GM12865 (cell line): ENCODE data around the gene ZMYND12.

Experiments
- DNase-seq: peaks from one replicate; pipeline ENCODE4 v3.0.0; 2010; ENCODE audit warnings: low read depth
- H3K4me3 ChIP-seq: 2 replicates; pipeline ENCODE4 v1.5.1; 2011; ENCODE audit warnings: mild to moderate bottlenecking, low read depth, low read length, control low read depth
- TF ChIP-seq, protein P1 (sequence below): IDR thresholded peaks from 2 replicates; pipeline ENCODE4 v1.5.1; 2011; ENCODE audit warnings: low read length, control low read depth, low read depth, inconsistent platforms; ENCODE audit not compliant: insufficient read depth; ENCODE audit errors: missing control alignments

Gene ZMYND12

DNA sequence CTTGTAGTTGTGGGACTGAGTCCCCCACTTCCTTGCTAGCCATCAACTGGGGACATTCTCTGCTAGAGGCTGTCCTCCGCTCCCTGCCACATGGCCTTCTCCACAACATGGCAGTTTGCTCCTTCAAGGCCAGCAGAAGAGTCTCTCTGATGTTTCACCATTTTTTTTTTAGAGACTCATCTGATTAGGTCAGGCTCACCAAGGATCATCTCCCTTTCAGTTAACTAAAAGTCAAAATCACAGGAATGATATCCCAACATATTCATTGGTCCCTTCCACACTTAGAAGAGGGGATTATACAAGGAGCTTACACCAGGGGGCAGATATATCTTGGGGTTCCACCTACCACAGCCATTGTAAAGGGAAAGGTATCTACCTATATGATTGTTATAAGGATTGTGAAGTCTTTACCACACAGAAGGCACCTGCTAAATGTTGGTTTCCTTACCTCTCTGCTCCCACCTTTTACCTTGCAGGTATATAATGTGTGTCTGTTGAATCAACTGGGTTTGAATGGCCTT, 51.9 kb downstream of the ZMYND12 start:
- H3K4me3 ChIP-seq: no peak overlapping the region
- no peak for DNase-seq
- TF ChIP-seq, protein P1, sequence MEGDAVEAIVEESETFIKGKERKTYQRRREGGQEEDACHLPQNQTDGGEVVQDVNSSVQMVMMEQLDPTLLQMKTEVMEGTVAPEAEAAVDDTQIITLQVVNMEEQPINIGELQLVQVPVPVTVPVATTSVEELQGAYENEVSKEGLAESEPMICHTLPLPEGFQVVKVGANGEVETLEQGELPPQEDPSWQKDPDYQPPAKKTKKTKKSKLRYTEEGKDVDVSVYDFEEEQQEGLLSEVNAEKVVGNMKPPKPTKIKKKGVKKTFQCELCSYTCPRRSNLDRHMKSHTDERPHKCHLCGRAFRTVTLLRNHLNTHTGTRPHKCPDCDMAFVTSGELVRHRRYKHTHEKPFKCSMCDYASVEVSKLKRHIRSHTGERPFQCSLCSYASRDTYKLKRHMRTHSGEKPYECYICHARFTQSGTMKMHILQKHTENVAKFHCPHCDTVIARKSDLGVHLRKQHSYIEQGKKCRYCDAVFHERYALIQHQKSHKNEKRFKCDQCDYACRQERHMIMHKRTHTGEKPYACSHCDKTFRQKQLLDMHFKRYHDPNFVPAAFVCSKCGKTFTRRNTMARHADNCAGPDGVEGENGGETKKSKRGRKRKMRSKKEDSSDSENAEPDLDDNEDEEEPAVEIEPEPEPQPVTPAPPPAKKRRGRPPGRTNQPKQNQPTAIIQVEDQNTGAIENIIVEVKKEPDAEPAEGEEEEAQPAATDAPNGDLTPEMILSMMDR: no peak

DNA sequence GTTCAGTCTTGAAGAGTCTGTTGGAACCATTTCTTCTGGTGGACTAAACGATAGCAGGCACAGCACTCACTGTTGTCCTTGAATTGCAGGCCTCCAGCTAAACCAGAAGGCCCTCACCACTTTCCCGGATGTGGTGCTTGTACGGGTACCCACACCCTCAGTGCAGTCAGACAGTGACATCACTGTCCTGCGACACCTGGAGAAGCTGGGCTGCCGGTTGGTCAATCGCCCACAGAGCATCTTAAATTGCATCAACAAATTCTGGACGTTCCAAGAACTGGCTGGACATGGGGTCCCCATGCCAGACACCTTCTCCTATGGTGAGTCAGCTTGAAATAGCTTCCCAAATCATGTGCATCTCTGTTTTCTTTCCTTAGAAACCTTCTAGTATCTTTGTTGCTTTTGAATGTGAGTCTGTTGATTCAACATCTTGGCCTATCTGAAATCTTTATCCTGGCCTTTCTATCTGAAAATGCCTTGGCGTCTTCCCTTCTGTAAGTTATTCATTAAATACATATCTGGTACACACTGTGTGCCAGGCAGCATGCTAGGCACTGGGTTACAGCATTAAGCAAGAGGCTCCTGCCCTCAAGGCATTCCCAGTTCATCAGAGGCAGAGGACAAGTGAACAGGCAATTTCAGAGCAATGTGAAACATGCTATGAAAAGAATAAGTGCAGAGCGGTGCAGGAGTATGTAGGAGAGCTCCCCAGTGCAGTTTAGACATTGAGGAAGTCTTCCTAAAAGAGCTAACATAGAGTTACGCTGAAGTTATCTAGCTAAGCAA, 56.3 kb downstream of the ZMYND12 start:
- DNase-seq: no peak
- TF ChIP-seq, protein P1: no peak
- no peak overlapping the region for H3K4me3 ChIP-seq

- no peak for DNase-seq
- TF ChIP-seq, protein P1: no peak
- H3K4me3 ChIP-seq: no peak overlapping the region
Observed at GRCh38 chr1:42392967-42393848, 62.6 kb downstream of the ZMYND12 start.

DNA sequence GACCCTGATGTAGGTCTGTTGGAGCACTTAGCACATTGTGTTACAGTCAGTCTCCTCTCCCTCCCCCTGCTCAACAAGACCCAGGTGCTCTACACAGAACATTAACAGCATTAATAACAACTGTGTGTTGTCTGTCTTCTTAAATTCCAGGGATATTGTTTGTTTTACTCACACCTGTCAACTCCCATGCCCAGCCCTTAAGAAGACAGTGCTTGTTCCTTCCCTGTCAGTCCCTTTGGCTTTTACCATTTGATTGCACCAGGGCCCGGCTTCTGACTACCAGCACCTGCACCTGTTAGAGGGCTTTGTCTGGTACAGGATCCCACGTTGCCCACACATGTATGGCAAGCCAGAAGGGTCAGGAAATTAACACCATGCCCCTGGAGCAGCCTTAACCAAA, 63.6 kb downstream of the ZMYND12 start:
- no peak for DNase-seq
- H3K4me3 ChIP-seq: no peak overlapping the region
- TF ChIP-seq, protein P1: no peak

GRCh38 chr1:42386051-42386450, 69.8 kb downstream of the ZMYND12 start:
- TF ChIP-seq, protein P1: no peak
- H3K4me3 ChIP-seq: no peak overlapping the region
- DNase-seq: no peak

GRCh38 chr1:42385283-42385682, 70.5 kb downstream of the ZMYND12 start:
- TF ChIP-seq, protein P1: no peak
- H3K4me3 ChIP-seq: no peak overlapping the region
- no peak for DNase-seq
